ENCODE results near the gene C1orf116. TPM values are rescaled to one million over a fixed set of nuclear protein-coding genes. Genes with fewer than 3 reads are reported as not detected.
A peak's percentile ranks its signal among the peaks of the same experiment; 100 is the strongest.

The C1orf116 gene
- total and polyA plus RNA-seq, 4 experiments from 2014 or later: 0.14 TPM; not detected in 3

DNA sequence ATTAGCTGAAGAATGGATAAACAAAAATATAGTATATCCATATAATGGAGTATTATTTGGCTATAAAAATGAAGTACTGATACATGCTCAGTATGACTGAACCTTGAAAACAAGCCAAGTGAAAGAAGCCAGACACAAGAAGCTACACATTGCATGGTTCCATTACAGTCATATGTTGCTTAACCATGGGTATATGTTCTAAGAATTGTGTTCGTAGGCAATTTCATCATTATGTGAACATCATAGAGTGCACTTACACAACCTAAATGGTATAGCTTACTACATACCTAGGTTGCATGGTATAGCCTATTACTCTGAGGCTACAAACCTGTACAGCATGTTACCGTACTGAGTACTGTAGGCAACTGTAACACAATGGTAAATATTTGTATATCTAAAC, 33.7 kb downstream of the C1orf116 start:
- no peak overlapping the region for H3K27ac ChIP-seq (ENCODE audit: low read depth, low read length)
- H3K9me3 ChIP-seq (ENCODE audit: control insufficient read depth in 1 of 2, low read length in 2 of 2): no peaks in the 10 kb centered on the region
- ChIA-PET POLR2A (ENCODE audit: partially characterized antibody) (interaction anchor here (0.6 kb wide), 1 partner anchor 69 kb away, joined by 3 read pairs; no protein-coding TSS in a partner anchor), CTCF (ENCODE audit: partially characterized antibody) (no interaction called here)
- peaks cover 0 to 1% of the 10 kb centered on the region in 2 donors for H3K27me3 Mint-ChIP-seq
- intact Hi-C loops (cut with micrococcal nuclease): no loop called here
- H3K27ac Mint-ChIP-seq: no peak overlapping the region
- H3K27me3 ChIP-seq (ENCODE audit: insufficient read depth, low read length): no peaks in the 10 kb centered on the region
- H3K36me3 Mint-ChIP-seq: no peaks in the 10 kb centered on the region
- peaks cover 0 to 1% (median 0%) of the 10 kb centered on the region in 8 donors for H3K9me3 Mint-ChIP-seq
- H3K4me3 Mint-ChIP-seq: no peak overlapping the region
- no peaks in the 10 kb centered on the region for H3K36me3 ChIP-seq (ENCODE audit: insufficient read depth, low read length)
- no peaks in the 10 kb centered on the region for H3K4me1 ChIP-seq (ENCODE audit: insufficient read depth, low read length)
- H3K4me1 Mint-ChIP-seq: no peaks in the 10 kb centered on the region
- H3K4me3 ChIP-seq (ENCODE audit: low read length in 2 of 2): no peak overlapping the region
- no peak for DNase-seq

DNA sequence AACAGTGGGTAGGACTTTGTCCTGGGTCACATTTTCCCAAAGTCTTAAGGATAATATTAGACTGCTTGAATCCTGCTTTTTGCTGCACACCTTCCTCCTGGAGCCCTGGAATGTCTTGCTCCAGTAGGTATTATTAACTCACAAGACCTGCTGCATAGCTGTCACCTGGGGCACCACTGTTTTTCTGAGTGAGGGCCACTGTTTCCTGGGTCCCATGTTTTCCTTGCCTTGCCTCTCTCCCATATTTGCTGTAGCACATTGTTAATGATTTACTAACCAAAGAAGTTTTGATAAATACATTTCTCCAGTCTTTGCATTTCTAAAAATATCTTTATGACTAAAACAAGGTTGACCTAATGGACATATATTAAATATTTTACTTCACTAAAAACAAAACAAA, 39.8 kb downstream of the C1orf116 start:
- Mint-ChIP-seq H3K4me1 (no peaks in the 10 kb centered on the region), H3K36me3 (no peaks in the 10 kb centered on the region), H3K4me3 (no peak overlapping the region), H3K27me3 (peaks cover 10 to 15% of the 10 kb centered on the region in 2 donors), H3K9me3 (peaks cover 0 to 2% (median 0%) of the 10 kb centered on the region in 8 donors), H3K27ac (no peak overlapping the region)
- no peak for DNase-seq
- intact Hi-C loops (cut with micrococcal nuclease): no loop called here
- Histone ChIP-seq H3K9me3 (ENCODE audit: control insufficient read depth in 1 of 2, low read length in 2 of 2) (no peaks in the 10 kb centered on the region), H3K27me3 (ENCODE audit: insufficient read depth, low read length) (no peaks in the 10 kb centered on the region), H3K4me3 (ENCODE audit: low read length in 2 of 2) (no peak overlapping the region), H3K36me3 (ENCODE audit: insufficient read depth, low read length) (no peaks in the 10 kb centered on the region), H3K27ac (ENCODE audit: low read depth, low read length) (no peak overlapping the region), H3K4me1 (ENCODE audit: insufficient read depth, low read length) (no peaks in the 10 kb centered on the region)
- ChIA-PET CTCF (ENCODE audit: partially characterized antibody) (interaction anchor here (1.0 to 6.6 kb wide), 2 partner anchors 11 to 16 kb away, joined by 3 to 29 read pairs; no protein-coding TSS in a partner anchor), POLR2A (ENCODE audit: partially characterized antibody) (no interaction called here)

- Histone ChIP-seq H3K9me3 (ENCODE audit: control insufficient read depth in 1 of 2, low read length in 2 of 2) (no peaks in the 10 kb centered on the region), H3K27ac (ENCODE audit: low read depth, low read length) (no peak overlapping the region), H3K4me1 (ENCODE audit: insufficient read depth, low read length) (no peaks in the 10 kb centered on the region), H3K36me3 (ENCODE audit: insufficient read depth, low read length) (no peaks in the 10 kb centered on the region), H3K27me3 (ENCODE audit: insufficient read depth, low read length) (no peaks in the 10 kb centered on the region), H3K4me3 (ENCODE audit: low read length in 2 of 2) (no peak overlapping the region)
- Mint-ChIP-seq H3K4me1 (no peaks in the 10 kb centered on the region), H3K27me3 (peaks cover 24 to 25% of the 10 kb centered on the region in 2 donors), H3K4me3 (no peak overlapping the region), H3K9me3 (no peaks in the 10 kb centered on the region), H3K27ac (no peak overlapping the region), H3K36me3 (no peaks in the 10 kb centered on the region)
- intact Hi-C loops (cut with micrococcal nuclease): loop anchor here (10.0 kb wide), 1 partner anchor 523 kb away; no protein-coding TSS in a partner anchor
- DNase-seq: no peak
- ChIA-PET CTCF (ENCODE audit: partially characterized antibody) (interaction anchor here (0.9 kb wide), 1 partner anchor 253 kb away, joined by 4 read pairs; no protein-coding TSS in a partner anchor), POLR2A (ENCODE audit: partially characterized antibody) (no interaction called here)
Measured at GRCh38 chr1:206987873-206988272, 44.7 kb downstream of the C1orf116 start.

DNA sequence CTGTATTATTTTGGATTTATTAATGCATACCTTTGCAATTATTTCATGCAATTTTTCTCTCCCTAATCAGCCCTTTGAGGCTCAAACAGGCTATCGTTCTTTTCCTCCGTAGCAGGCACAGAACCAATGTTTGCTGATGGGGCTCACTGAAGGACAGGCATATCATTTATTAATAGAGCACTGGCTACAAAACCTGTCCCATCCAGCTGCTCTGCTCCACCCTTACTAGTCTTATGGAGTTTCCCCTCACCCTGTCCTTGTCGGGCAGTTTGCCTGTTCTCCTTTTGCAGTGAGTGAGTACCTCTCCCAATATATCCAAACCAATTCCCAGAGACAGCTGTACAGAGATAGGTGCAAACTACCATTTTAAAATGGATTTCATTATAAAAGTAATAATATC, 45.7 kb downstream of the C1orf116 start:
- Histone ChIP-seq H3K27ac (ENCODE audit: low read depth, low read length) (no peak overlapping the region), H3K9me3 (ENCODE audit: control insufficient read depth in 1 of 2, low read length in 2 of 2) (no peaks in the 10 kb centered on the region), H3K4me3 (ENCODE audit: low read length in 2 of 2) (no peak overlapping the region), H3K27me3 (ENCODE audit: insufficient read depth, low read length) (no peaks in the 10 kb centered on the region), H3K36me3 (ENCODE audit: insufficient read depth, low read length) (no peaks in the 10 kb centered on the region), H3K4me1 (ENCODE audit: insufficient read depth, low read length) (no peaks in the 10 kb centered on the region)
- POLR2A ChIA-PET (ENCODE audit: partially characterized antibody): no interaction called here
- CTCF ChIA-PET (ENCODE audit: partially characterized antibody): interaction anchor here (1.1 to 1.5 kb wide), 2 partner anchors 17 to 352 kb away, joined by 3 to 6 read pairs; partner anchors contain the start of gene DYRK3
- no peaks in the 10 kb centered on the region for H3K36me3 Mint-ChIP-seq
- H3K4me3 Mint-ChIP-seq: no peak overlapping the region
- H3K27ac Mint-ChIP-seq: no peak overlapping the region
- no peak for DNase-seq
- no peaks in the 10 kb centered on the region for H3K9me3 Mint-ChIP-seq
- intact Hi-C loops (cut with micrococcal nuclease): loop anchor here (10.0 kb wide), 1 partner anchor 522 kb away; no protein-coding TSS in a partner anchor
- H3K4me1 Mint-ChIP-seq: no peaks in the 10 kb centered on the region
- H3K27me3 Mint-ChIP-seq: peaks cover 17 to 23% of the 10 kb centered on the region in 2 donors

- Histone ChIP-seq H3K36me3 (ENCODE audit: insufficient read depth, low read length) (no peaks in the 10 kb centered on the region), H3K4me3 (ENCODE audit: low read length in 2 of 2) (no peak overlapping the region), H3K27me3 (ENCODE audit: insufficient read depth, low read length) (no peaks in the 10 kb centered on the region), H3K27ac (ENCODE audit: low read depth, low read length) (no peak overlapping the region), H3K4me1 (ENCODE audit: insufficient read depth, low read length) (no peaks in the 10 kb centered on the region), H3K9me3 (ENCODE audit: control insufficient read depth in 1 of 2, low read length in 2 of 2) (no peaks in the 10 kb centered on the region)
- peaks cover 0 to 2% (median 0%) of the 10 kb centered on the region in 8 donors for H3K9me3 Mint-ChIP-seq
- H3K27me3 Mint-ChIP-seq: peaks cover 14 to 20% of the 10 kb centered on the region in 2 donors
- intact Hi-C loops (cut with micrococcal nuclease): loop anchor here (10.0 kb wide), 1 partner anchor 522 kb away; no protein-coding TSS in a partner anchor
- H3K4me3 Mint-ChIP-seq: no peak overlapping the region
- no peaks in the 10 kb centered on the region for H3K36me3 Mint-ChIP-seq
- ChIA-PET POLR2A (ENCODE audit: partially characterized antibody) (no interaction called here), CTCF (ENCODE audit: partially characterized antibody) (interaction anchor here (0.7 to 1.5 kb wide), 5 partner anchors 18 to 351 kb away, joined by 3 to 6 read pairs (median 3); partner anchors contain the start of gene DYRK3)
- no peak overlapping the region for H3K27ac Mint-ChIP-seq
- H3K4me1 Mint-ChIP-seq: no peaks in the 10 kb centered on the region
- no peak for DNase-seq
Measured at GRCh38 chr1:206986402-206986801, 46.2 kb downstream of the C1orf116 start.

DNA sequence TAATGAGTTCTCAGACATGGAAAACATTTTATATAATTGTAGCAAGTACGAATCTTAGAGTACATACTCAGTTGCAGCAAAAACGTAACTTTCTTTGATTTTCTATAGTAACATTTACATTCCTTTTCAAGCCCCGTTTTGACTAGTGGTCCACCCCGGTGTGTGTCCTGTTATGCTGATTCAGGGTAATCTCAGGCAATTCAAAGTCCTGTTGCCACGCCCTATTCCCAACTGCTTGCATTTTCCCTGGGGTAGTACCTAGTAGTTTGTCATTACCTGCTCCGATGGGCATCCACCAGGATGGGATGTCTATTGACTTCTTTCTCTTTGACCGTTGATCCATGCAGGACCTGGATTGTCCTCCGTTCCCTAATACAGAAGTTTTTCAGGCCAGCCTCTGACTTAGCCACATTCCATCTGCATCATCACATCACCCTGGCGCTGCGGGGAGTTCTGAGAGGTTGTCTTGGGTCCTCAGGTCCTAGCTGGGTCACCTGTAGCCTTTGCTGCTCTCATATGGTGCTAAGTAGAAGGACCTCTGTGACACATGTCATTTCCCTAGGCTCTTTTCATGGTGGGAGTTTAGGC, 47.3 kb downstream of the C1orf116 start:
- POLR2A ChIA-PET (ENCODE audit: partially characterized antibody): no interaction called here
- peaks cover 13 to 20% of the 10 kb centered on the region in 2 donors for H3K27me3 Mint-ChIP-seq

DNA sequence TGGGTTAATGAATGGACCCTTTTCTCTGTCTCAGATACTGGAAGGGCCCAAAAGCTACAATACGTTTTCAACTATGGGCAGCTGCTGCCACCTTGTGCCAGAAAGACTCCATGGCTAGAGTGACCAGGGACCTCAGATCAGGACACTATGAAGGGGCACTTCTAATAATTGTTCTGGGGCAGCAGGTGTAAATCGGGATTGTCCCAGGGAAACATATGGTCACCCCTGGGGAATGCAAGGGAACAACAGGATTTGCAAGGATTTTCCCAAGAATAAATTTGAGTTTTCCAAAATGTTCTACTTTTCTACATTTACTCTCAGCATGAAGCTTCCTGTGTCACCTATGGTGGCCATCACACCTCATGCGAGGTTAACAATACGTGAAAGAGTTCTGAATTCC, 50.3 kb downstream of the C1orf116 start:
- DNase-seq: peak; percentile 50 to 60 (median 53)
- Mint-ChIP-seq H3K27me3 (peaks cover 12 to 17% of the 10 kb centered on the region in 2 donors), H3K4me3 (no peak overlapping the region), H3K4me1 (no peaks in the 10 kb centered on the region), H3K36me3 (no peaks in the 10 kb centered on the region), H3K9me3 (peaks cover 0 to 2% (median 0%) of the 10 kb centered on the region in 8 donors), H3K27ac (no peak overlapping the region)
- POLR2A ChIA-PET (ENCODE audit: partially characterized antibody): interaction anchor here (0.8 to 1.6 kb wide), 6 partner anchors 70 to 347 kb away, joined by 3 to 7 read pairs (median 4); partner anchors contain the start of gene DYRK3
- intact Hi-C loops (cut with micrococcal nuclease): loop anchor here (1.0 to 10.0 kb wide), 8 partner anchors 50 to 517 kb away; partner anchors contain the start of gene IL20
- Histone ChIP-seq H3K27ac (ENCODE audit: low read depth, low read length) (no peak overlapping the region), H3K36me3 (ENCODE audit: insufficient read depth, low read length) (no peaks in the 10 kb centered on the region), H3K27me3 (ENCODE audit: insufficient read depth, low read length) (no peaks in the 10 kb centered on the region), H3K4me3 (ENCODE audit: low read length in 2 of 2) (no peak overlapping the region), H3K4me1 (ENCODE audit: insufficient read depth, low read length) (no peaks in the 10 kb centered on the region), H3K9me3 (ENCODE audit: control insufficient read depth in 1 of 2, low read length in 2 of 2) (no peaks in the 10 kb centered on the region)
- CTCF ChIA-PET (ENCODE audit: partially characterized antibody): interaction anchor here (0.7 to 9.3 kb wide), 52 partner anchors 10 to 423 kb away, joined by 3 to 96 read pairs (median 5); partner anchors contain the start of genes DYRK3, FCAMR and IL20

More for the DNA sequence above, 47.3 kb downstream of the C1orf116 start:
- no peaks in the 10 kb centered on the region for H3K36me3 ChIP-seq (ENCODE audit: insufficient read depth, low read length)
- no peak overlapping the region for H3K4me3 ChIP-seq (ENCODE audit: low read length in 2 of 2)
- Mint-ChIP-seq H3K27ac (no peak overlapping the region), H3K36me3 (no peaks in the 10 kb centered on the region), H3K4me1 (no peaks in the 10 kb centered on the region), H3K9me3 (peaks cover 0 to 2% (median 0%) of the 10 kb centered on the region in 8 donors), H3K4me3 (no peak overlapping the region)
- CTCF ChIA-PET (ENCODE audit: partially characterized antibody): interaction anchor here (1.0 to 1.5 kb wide), 4 partner anchors 19 to 259 kb away, joined by 3 to 6 read pairs (median 4); no protein-coding TSS in a partner anchor
- no peaks in the 10 kb centered on the region for H3K4me1 ChIP-seq (ENCODE audit: insufficient read depth, low read length)
- DNase-seq: no peak
- intact Hi-C loops (cut with micrococcal nuclease): loop anchor here (10.0 kb wide), 1 partner anchor 520 kb away; no protein-coding TSS in a partner anchor
- H3K9me3 ChIP-seq (ENCODE audit: control insufficient read depth in 1 of 2, low read length in 2 of 2): no peaks in the 10 kb centered on the region
- H3K27ac ChIP-seq (ENCODE audit: low read depth, low read length): no peak overlapping the region
- H3K27me3 ChIP-seq (ENCODE audit: insufficient read depth, low read length): no peaks in the 10 kb centered on the region
